Spleen (tissue), 11 donors: ENCODE data around the gene EVPL. TPM values are rescaled to one million over a fixed set of nuclear protein-coding genes. Genes with fewer than 3 reads are reported as not detected.

Source experiments
- DNase-seq: peaks from one replicate; pipeline ENCODE4 v3.0.0-alpha.2; 2020
- H3K27ac ChIP-seq, 8 donors: fragments of 200-600 bp; sonication (generic) in 7 of 8; 1 replicate in 4 of 8; 2 replicates in 4 of 8; pipeline versions ENCODE4 v1.5.0 to v1.8.0; 2016 to 2021; ENCODE audit warnings: inconsistent platforms in 4 of 8, mild to moderate bottlenecking in 4 of 8, moderate library complexity in 1 of 8
- H3K27me3 ChIP-seq, 7 donors: fragments of 200-600 bp; sonication (generic) in 6 of 7; replicated peaks in 1 of 7; 1 replicate in 4 of 7; 2 replicates in 3 of 7; pipeline versions ENCODE4 v1.5.0 to v1.8.0; 2016 to 2021; ENCODE audit warnings: inconsistent platforms in 3 of 7, mild to moderate bottlenecking in 1 of 7
- H3K36me3 ChIP-seq, 6 donors: fragments of 200-600 bp; sonication (generic) in 5 of 6; 1 replicate in 4 of 6; 2 replicates in 2 of 6; pipeline versions ENCODE4 v1.5.0 to v1.8.0; 2016 to 2021; ENCODE audit warnings: inconsistent platforms in 2 of 6
- H3K4me1 ChIP-seq, 6 donors: fragments of 200-600 bp; sonication (generic) in 5 of 6; 1 replicate in 3 of 6; 2 replicates in 3 of 6; pipeline versions ENCODE4 v1.5.0 to v1.8.0; 2016 to 2021; ENCODE audit warnings: inconsistent platforms in 3 of 6
- H3K4me3 ChIP-seq, 8 donors: fragments of 200-600 bp; sonication (generic) in 7 of 8; 1 replicate in 4 of 8; 2 replicates in 4 of 8; pipeline versions ENCODE4 v1.5.0 to v1.8.0; 2016 to 2021; ENCODE audit warnings: inconsistent platforms in 4 of 8, mild to moderate bottlenecking in 4 of 8, moderate library complexity in 2 of 8
- H3K9me3 ChIP-seq, 8 donors: fragments of 200-600 bp; sonication (generic) in 7 of 8; 1 replicate in 4 of 8; 2 replicates in 4 of 8; pipeline versions ENCODE4 v1.5.0 to v1.8.0; 2016 to 2021; ENCODE audit warnings: inconsistent platforms in 4 of 8
- POLR2A ChIP-seq, 3 donors: fragments of 450-650 bp; IDR thresholded peaks; one replicate each; pipeline ENCODE4 v1.5.1; 2017; ENCODE audit warnings: antibody characterized with exemption in 3 of 3, mild to moderate bottlenecking in 1 of 3
- POLR2AphosphoS5 ChIP-seq, 3 donors: sonication (generic); formaldehyde crosslinking; IDR thresholded peaks; one replicate each; pipeline ENCODE4 v1.5.1; 2017; ENCODE audit warnings: antibody characterized with exemption in 3 of 3
- WGBS, 5 donors: extraction: QIAGEN DNeasy Blood & Tissue Kit in 3 of 5; methylation state at CpG; one replicate each; pipeline versions ENCODE4 v1.1.5 to v1.1.7; 2013 to 2018; 5-methylcytosine and 5-hydroxymethylcytosine counted together
- intact Hi-C: fragments of 100-400 bp; cut with DNase I; formaldehyde crosslinking; loops from one replicate; pipeline ENCODE4 v1.15.0; 2023; ENCODE audit warnings: low total_unique reads
- polyA plus RNA-seq, 3 donors: library from polyadenylated mRNA; stranded (reverse); fragments of 200-250 nt; gene quantifications; one replicate each; pipeline ENCODE4 v1.2.1, GENCODE V29; 2013
- total RNA-seq, 7 donors: library from RNA; depleted of rRNA in 3 of 7; stranded (reverse); fragments of >200 nt in 3 of 7; fragmentation: NEBNext Ultra II Directional in 4 of 7; extraction: Animal tissue kit (Norgen Biotek cat#: 25700) in 4 of 7; gene quantifications; one replicate each; pipeline versions ENCODE4 v1.1.0 to v1.2.1, GENCODE V29; 2016 to 2021
- TF ChIP-seq, protein P1 (sequence below), 11 experiments: fragments of 200-600 bp in 7 of 11; fragments of 450-650 bp in 4 of 11; sonication (generic) in 4 of 11; IDR thresholded peaks in 8 of 11; conservative IDR thresholded peaks in 3 of 11; 1 replicate in 7 of 11; 2 replicates in 4 of 11; pipeline versions ENCODE4 v1.4.0 to v1.8.0; 2016 to 2021; ENCODE audit warnings: antibody characterized with exemption in 11 of 11, inconsistent platforms in 4 of 11, mild to moderate bottlenecking in 1 of 11
- donor health status: healthy with polysubstance abuse.
- donor health status: DM: no; HTN: no; CAD: no; lungs with moderate emphysema.
- donor health status: DM: no; HTN: no; CAD: no.
- donor health status: Bipolar disorder and iron deficiency.
- donor health status: healthy.
- donor health status: DM: no; HTN: no; CAD: no.
- donor health status: DM: yes; HTN: yes; CAD: no.

The EVPL gene
- total and polyA plus RNA-seq, 10 donors: 0.04 to 0.56 (median 0.06) TPM; not detected in 3

DNA sequence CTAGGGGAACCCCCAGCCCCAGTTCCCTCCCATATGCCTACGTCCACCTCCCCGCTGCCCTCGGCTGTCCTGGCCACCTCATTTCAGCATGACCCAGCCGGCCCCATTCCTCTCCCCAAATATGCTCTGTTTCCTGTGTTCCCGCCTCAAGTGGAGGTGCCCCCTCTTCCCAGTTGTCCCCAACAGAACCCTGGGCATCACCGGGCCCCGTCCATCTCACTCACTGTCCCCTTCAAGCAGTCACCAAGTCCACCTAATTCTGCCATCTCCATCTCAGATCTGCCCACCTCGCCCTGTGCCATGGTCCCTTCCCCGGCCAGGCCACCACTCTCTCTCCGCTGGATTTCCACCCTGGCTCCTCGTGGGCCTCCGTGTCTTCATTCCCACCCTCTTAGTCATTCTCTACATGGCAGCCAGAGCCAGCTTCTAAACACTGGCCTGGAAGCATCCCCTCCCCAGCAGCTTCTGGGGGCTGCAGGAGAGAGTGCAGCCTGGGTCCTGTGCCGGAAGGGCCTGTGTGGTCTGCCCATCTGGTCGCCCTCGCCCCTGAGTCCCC lies 13.7 kb downstream of the EVPL start:
- no peak overlapping the region for H3K27ac ChIP-seq
- peaks cover 0 to 16% (median 8%) of the 10 kb centered on the region in 6 donors for H3K4me1 ChIP-seq
- H3K9me3 ChIP-seq: no peaks in the 10 kb centered on the region
- intact Hi-C loops: no loop called here
- DNase-seq: no peak
- H3K4me3 ChIP-seq: no peak overlapping the region
- WGBS, 5 donors: 75 to 87% (median 82%) methylated on average over 15 of the region's 15 CpGs
- no peaks in the 10 kb centered on the region for H3K36me3 ChIP-seq
- TF ChIP-seq, protein P1, sequence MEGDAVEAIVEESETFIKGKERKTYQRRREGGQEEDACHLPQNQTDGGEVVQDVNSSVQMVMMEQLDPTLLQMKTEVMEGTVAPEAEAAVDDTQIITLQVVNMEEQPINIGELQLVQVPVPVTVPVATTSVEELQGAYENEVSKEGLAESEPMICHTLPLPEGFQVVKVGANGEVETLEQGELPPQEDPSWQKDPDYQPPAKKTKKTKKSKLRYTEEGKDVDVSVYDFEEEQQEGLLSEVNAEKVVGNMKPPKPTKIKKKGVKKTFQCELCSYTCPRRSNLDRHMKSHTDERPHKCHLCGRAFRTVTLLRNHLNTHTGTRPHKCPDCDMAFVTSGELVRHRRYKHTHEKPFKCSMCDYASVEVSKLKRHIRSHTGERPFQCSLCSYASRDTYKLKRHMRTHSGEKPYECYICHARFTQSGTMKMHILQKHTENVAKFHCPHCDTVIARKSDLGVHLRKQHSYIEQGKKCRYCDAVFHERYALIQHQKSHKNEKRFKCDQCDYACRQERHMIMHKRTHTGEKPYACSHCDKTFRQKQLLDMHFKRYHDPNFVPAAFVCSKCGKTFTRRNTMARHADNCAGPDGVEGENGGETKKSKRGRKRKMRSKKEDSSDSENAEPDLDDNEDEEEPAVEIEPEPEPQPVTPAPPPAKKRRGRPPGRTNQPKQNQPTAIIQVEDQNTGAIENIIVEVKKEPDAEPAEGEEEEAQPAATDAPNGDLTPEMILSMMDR (IDR thresholded peaks at IDR 0.05 in 8 of 11, conservative IDR thresholded peaks at IDR 0.05 in 3 of 11): no peak
- TF ChIP-seq POLR2AphosphoS5 (IDR thresholded peaks at IDR 0.05) (no peak), POLR2A (IDR thresholded peaks at IDR 0.05) (no peak)
- H3K27me3 ChIP-seq: peaks cover 0 to 22% (median 0%) of the 10 kb centered on the region in 7 donors

DNA sequence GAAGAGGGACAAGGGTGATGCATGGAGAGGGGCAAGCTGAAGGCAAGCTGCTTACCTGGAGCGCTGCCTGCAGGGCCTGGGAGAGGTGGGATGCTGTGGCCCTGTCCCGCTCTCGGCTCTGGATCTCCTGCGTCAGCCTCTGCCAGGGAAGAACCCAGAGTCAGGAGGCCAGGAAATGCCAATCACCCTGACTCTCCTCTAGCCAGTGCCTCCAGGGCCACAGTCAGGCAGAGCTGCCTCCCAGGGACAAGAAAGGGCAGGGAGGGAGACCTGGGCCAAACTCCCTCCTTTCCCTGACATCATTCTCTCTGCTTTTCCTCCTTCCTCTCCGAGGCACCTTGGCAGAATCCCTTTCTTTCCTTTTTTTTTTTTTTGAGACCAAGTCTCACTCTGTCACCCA lies 15.2 kb downstream of the EVPL start:
- Histone ChIP-seq H3K4me3 (no peak overlapping the region), H3K27me3 (peaks cover 0 to 22% (median 0%) of the 10 kb centered on the region in 7 donors), H3K4me1 (peaks cover 0 to 16% (median 8%) of the 10 kb centered on the region in 6 donors), H3K36me3 (no peaks in the 10 kb centered on the region), H3K9me3 (no peaks in the 10 kb centered on the region), H3K27ac (no peak overlapping the region)
- TF ChIP-seq, protein P1 (IDR thresholded peaks at IDR 0.05 in 8 of 11, conservative IDR thresholded peaks at IDR 0.05 in 3 of 11): no peak
- TF ChIP-seq POLR2AphosphoS5 (IDR thresholded peaks at IDR 0.05) (no peak), POLR2A (IDR thresholded peaks at IDR 0.05) (no peak)
- intact Hi-C loops: no loop called here
- no peak for DNase-seq
- WGBS, 5 donors: 77 to 97% (median 82%) methylated on average over 5 of the region's 5 CpGs

DNA sequence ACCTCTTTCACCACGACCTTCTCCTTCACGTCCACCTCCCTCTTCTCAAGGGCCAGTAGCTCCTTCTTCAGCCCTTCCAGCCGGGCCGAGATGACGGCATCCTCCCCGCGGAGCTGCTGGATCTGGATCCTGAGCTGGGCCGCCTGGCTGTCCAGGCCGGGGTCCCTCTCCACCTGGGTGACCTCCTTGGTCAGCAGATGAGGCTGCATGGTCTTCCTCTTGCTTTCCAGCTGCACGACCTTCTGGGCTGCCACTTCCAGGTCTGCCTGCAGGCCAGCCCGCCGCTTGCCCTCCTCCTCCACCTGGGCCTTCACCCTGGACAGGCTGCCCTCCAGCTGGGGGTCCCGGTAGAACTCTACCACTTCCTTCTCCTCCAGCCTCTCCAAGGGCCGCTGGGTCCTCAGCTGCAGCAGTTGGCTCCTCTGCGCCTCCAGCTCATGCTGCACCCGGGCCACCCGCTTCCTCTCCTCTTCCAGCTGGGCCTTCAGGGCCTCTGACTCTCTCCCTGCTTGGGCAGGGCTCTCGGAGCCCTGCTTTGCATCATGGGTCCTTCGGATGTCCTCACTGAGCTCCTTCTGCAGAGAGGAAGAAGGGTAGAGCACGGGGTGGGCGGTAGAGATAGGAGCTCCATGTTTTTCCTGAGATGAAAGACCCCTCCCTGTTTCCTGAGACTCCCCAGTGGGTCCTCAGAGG lies 17.0 kb downstream of the EVPL start:
- Histone ChIP-seq H3K9me3 (no peaks in the 10 kb centered on the region), H3K4me3 (no peak overlapping the region), H3K36me3 (no peaks in the 10 kb centered on the region), H3K27ac (no peak overlapping the region), H3K4me1 (peaks cover 7 to 22% (median 15%) of the 10 kb centered on the region in 6 donors), H3K27me3 (peaks cover 0 to 11% (median 0%) of the 10 kb centered on the region in 7 donors)
- intact Hi-C loops: no loop called here
- DNase-seq: no peak
- 75 to 84% (median 78%) methylated on average over 21 of the region's 21 CpGs for whole genome bisulfite sequencing, 5 donors
- TF ChIP-seq POLR2AphosphoS5 (IDR thresholded peaks at IDR 0.05) (no peak), POLR2A (IDR thresholded peaks at IDR 0.05) (no peak)
- TF ChIP-seq, protein P1 (IDR thresholded peaks at IDR 0.05 in 8 of 11, conservative IDR thresholded peaks at IDR 0.05 in 3 of 11): no peak

DNA sequence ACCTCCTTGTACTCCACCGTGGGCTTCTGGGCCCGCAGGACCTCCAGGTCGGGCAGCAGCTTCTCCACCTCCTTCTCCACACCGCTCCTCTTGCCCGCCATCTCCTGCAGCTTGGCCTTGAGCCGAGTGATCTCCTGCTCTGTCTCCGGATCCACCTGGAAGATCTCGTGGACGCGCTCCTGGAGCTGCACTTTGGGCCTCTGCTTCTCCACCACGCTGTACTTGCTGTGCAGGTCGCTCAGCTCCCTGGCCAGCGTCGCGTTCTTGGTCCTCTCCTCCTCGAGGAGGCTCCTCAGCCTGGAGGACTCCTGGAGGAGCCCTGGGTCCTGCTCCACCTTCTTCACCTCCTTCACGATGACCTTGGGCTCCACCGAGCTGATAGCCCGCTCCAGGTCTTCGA lies 17.7 kb downstream of the EVPL start:
- Histone ChIP-seq H3K9me3 (no peaks in the 10 kb centered on the region), H3K27me3 (peaks cover 0 to 4% (median 0%) of the 10 kb centered on the region in 7 donors), H3K4me1 (peaks cover 7 to 22% (median 17%) of the 10 kb centered on the region in 6 donors), H3K36me3 (peaks cover 0 to 6% (median 0%) of the 10 kb centered on the region in 6 donors), H3K27ac (no peak overlapping the region), H3K4me3 (no peak overlapping the region)
- DNase-seq: no peak
- WGBS, 5 donors: 91 to 95% (median 93%) methylated on average over 17 to 20 of the region's 20 CpGs
- intact Hi-C loops: no loop called here
- TF ChIP-seq, protein P1 (IDR thresholded peaks at IDR 0.05 in 8 of 11, conservative IDR thresholded peaks at IDR 0.05 in 3 of 11): no peak
- TF ChIP-seq POLR2A (IDR thresholded peaks at IDR 0.05): no peak
- no peak for TF ChIP-seq POLR2AphosphoS5 (IDR thresholded peaks at IDR 0.05)
